Endothelial cell of umbilical vein (primary cell): ENCODE results near the gene ZBP1. TPM values are rescaled to one million over a fixed set of nuclear protein-coding genes. Genes with fewer than 3 reads are reported as not detected.

ENCODE experiments used
- BruUV-seq: library from RNA; stranded (reverse); fragments of 400-500 nt; replicated peaks from 2 replicates; lab custom pipeline; 2021; lab: Mats Ljungman, UMichigan
- CTCF ChIA-PET: fragments of 300-600, 350-600 bp; sonication (Branson Sonifier 250); formaldehyde crosslinking; loops from one replicate; lab custom pipeline; 2021; ENCODE audit warnings: antibody characterized with exemption, inconsistent platforms; lab: Charles Lee
- POLR2A ChIA-PET: fragments of 300-600, 350-600 bp; sonication (Branson Sonifier 250); formaldehyde crosslinking; loops from one replicate; lab custom pipeline; 2021; ENCODE audit warnings: antibody characterized with exemption, inconsistent platforms; lab: Charles Lee
- DNase-seq: peaks from one replicate; pipeline ENCODE4 v3.0.0-alpha.2; 2011; ENCODE audit warnings: low read depth, low spot score
- FAIRE-seq: peaks from 2 replicates; lab custom pipeline; 2011; peaks lifted over from hg19 to GRCh38; lab: Jason Lieb, UNC
- H2AFZ ChIP-seq: 2 replicates; pipeline ENCODE4 v1.6.0; 2012; ENCODE audit warnings: low read depth, low read length, control low read depth, inconsistent platforms
- H3K27ac ChIP-seq: 2 replicates; pipeline ENCODE4 v1.5.1; 2011; ENCODE audit warnings: low read depth, mild to moderate bottlenecking, control low read depth, low read length, moderate library complexity; ENCODE audit not compliant: insufficient read depth
- H3K27me3 ChIP-seq, 2 experiments: 2 replicates each; pipeline versions ENCODE4 v1.6.0 to v1.6.1; 2011; ENCODE audit warnings: low read length in 2 of 2, mixed read lengths in 1 of 2; ENCODE audit not compliant: control insufficient read depth in 2 of 2, insufficient read depth in 2 of 2
- H3K36me3 ChIP-seq, 2 experiments: 2 replicates in 1 of 2; 3 replicates in 1 of 2; pipeline ENCODE4 v1.5.1; 2011; ENCODE audit warnings: low read length in 2 of 2, mild to moderate bottlenecking in 1 of 2, moderate library complexity in 1 of 2; ENCODE audit not compliant: control insufficient read depth in 2 of 2, insufficient read depth in 2 of 2; ENCODE audit errors: extremely low read depth in 1 of 2
- H3K4me1 ChIP-seq: 3 replicates; pipeline ENCODE4 v1.5.1; 2011; ENCODE audit warnings: mild to moderate bottlenecking, low read length; ENCODE audit not compliant: control insufficient read depth, insufficient read depth; ENCODE audit errors: extremely low read depth
- H3K4me2 ChIP-seq: 2 replicates; pipeline ENCODE4 v1.6.1; 2011; ENCODE audit warnings: low read length, control low read depth, mixed read lengths; ENCODE audit not compliant: insufficient read depth
- H3K4me3 ChIP-seq, 3 experiments: fragments of 200-600 bp in 1 of 3; sonication (generic), shearing (Covaris generic) in 1 of 3; replicated peaks in 1 of 3; 2 replicates each; pipeline ENCODE4 v1.5.1; 2011 to 2016; ENCODE audit warnings: control low read depth in 3 of 3, low read length in 3 of 3, mild to moderate bottlenecking in 2 of 3, inconsistent platforms in 1 of 3, low read depth in 1 of 3, moderate library complexity in 1 of 3; ENCODE audit not compliant: insufficient read depth in 1 of 3
- H3K79me2 ChIP-seq: 2 replicates; pipeline ENCODE4 v1.6.0; 2012; ENCODE audit warnings: low read length, inconsistent platforms; ENCODE audit not compliant: control insufficient read depth, insufficient read depth
- H3K9ac ChIP-seq: replicated peaks from 2 replicates; pipeline ENCODE3; 2011; ENCODE audit warnings: low read length, control low read depth; ENCODE audit not compliant: insufficient read depth; ENCODE audit errors: extremely low read depth
- H3K9me1 ChIP-seq: replicated peaks from 3 replicates; pipeline ENCODE4 v1.6.0; 2011; ENCODE audit warnings: mild to moderate bottlenecking, low read length; ENCODE audit not compliant: control insufficient read depth, insufficient read depth; ENCODE audit errors: extremely low read depth
- H3K9me3 ChIP-seq: replicated peaks from 2 replicates; pipeline ENCODE4 v1.5.1; 2012; ENCODE audit warnings: low read length, inconsistent platforms; ENCODE audit not compliant: control insufficient read depth, insufficient read depth
- H4K20me1 ChIP-seq: replicated peaks from 2 replicates; pipeline ENCODE3; 2011; ENCODE audit warnings: mild to moderate bottlenecking, low read length; ENCODE audit not compliant: control insufficient read depth, insufficient read depth; ENCODE audit errors: extremely low read depth
- EZH2 ChIP-seq: IDR thresholded peaks from 2 replicates; pipeline ENCODE4 v1.6.1; 2012; ENCODE audit warnings: borderline replicate concordance, low read depth, mild to moderate bottlenecking, moderate library complexity, low read length, inconsistent platforms; ENCODE audit not compliant: severe bottlenecking
- FOS ChIP-seq: IDR thresholded peaks from 2 replicates; pipeline ENCODE4 v1.6.1; 2011; ENCODE audit warnings: mild to moderate bottlenecking, low read length, moderate library complexity, borderline replicate concordance; ENCODE audit not compliant: insufficient read depth
- GATA2 ChIP-seq: IDR thresholded peaks from 2 replicates; pipeline ENCODE4 v1.7.0; 2011; ENCODE audit warnings: low read depth, mild to moderate bottlenecking, moderate library complexity, mixed read lengths, low read length; ENCODE audit not compliant: insufficient read length, insufficient read depth
- JUN ChIP-seq: IDR thresholded peaks from 2 replicates; pipeline ENCODE4 v1.6.1; 2011; ENCODE audit warnings: borderline replicate concordance, low read depth; ENCODE audit not compliant: insufficient read length, insufficient read depth
- MYC ChIP-seq: IDR thresholded peaks from one replicate; pipeline ENCODE4 v1.6.1; 2011; ENCODE audit warnings: mild to moderate bottlenecking, low read depth, low read length
- POLR2A ChIP-seq: IDR thresholded peaks from 2 replicates; pipeline ENCODE4 v1.6.1; 2012; ENCODE audit warnings: low read depth, mild to moderate bottlenecking, control low read depth, low read length
- POLR2AphosphoS5 ChIP-seq: IDR thresholded peaks from 2 replicates; pipeline ENCODE4 v1.6.1; 2012; ENCODE audit warnings: low read depth, mild to moderate bottlenecking, control low read depth, low read length, moderate library complexity; ENCODE audit not compliant: insufficient read depth
- dilution Hi-C: fragments of 300-500 bp; cut with MboI; formaldehyde crosslinking; loops from one replicate; pipeline ENCODE4 v1.15.0; 2019; ENCODE audit warnings: low sequenced_read_pairs; ENCODE audit not compliant: extremely low pct_ligation_motif_present
- intact Hi-C: fragments of 100-400 bp; cut with micrococcal nuclease; formaldehyde crosslinking; loops from one replicate; pipeline ENCODE4 v1.10.0; 2022
- polyA plus RNA-seq, 4 experiments: library from polyadenylated mRNA; depleted of rRNA in 3 of 4; stranded (reverse) in 3 of 4; unstranded in 1 of 4; fragments of >200 nt; gene quantifications; 2 replicates each; pipeline versions ENCODE4 v1.2.1 to v1.2.3, GENCODE V29; 2011 to 2012; ENCODE audit warnings: missing spikeins in 1 of 4
- total RNA-seq: library from RNA; stranded (reverse); gene quantifications from 2 replicates; pipeline ENCODE4 v1.2.3, GENCODE V29; 2021
- TF ChIP-seq, protein P1 (sequence below), 2 donors: IDR thresholded peaks; 1 replicate in 1 of 2; 2 replicates in 1 of 2; pipeline ENCODE4 v1.5.1; 2011; ENCODE audit warnings: low read length in 2 of 2, mild to moderate bottlenecking in 2 of 2, moderate library complexity in 2 of 2, control low read depth in 1 of 2, inconsistent platforms in 1 of 2, low read depth in 1 of 2; ENCODE audit not compliant: insufficient read depth in 1 of 2; ENCODE audit errors: extremely low read depth in 1 of 2
- TF ChIP-seq, protein P2 (sequence below): IDR thresholded peaks from 2 replicates; pipeline ENCODE4 v1.6.1; 2011; ENCODE audit not compliant: insufficient read depth, insufficient read length

Gene ZBP1
- total and polyA plus RNA-seq, 2 donors (not counting 3 experiments of a cell fraction or from before 2014, with no cell fraction given): not detected

DNA sequence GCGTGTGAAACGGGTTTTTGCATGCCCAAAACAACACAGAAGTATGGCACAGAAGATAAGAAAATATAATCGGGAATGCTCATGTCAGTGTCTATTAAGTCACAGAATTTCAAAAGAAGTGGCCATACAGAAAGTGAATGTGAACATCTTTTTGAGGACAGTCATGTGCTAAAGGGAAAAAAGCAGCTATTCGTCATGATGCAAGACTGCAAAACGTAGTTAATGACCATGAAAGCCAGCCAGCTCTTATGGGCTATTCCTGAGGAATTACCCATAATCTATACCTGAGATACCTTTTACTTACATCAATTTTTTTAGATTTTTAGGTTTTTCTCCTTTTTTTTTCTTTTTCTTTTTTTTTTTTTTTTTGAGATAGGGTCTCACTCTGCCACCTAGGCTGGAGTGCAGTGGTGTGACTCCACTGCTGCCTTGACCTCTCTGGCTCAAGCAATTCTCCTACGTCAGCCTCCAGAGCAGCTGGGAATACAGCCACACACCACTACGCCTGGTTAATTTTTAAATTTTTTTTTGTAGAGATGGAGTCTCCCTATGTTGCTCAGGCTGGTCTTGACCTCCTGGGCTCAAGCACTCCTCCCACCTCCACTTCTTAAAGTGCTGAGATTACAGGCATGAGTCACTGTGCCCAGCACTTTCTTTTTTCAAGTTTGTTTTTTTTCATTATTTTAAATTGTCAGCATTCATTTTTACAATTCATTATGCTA, 18.1 kb upstream of the ZBP1 start:
- H3K36me3 ChIP-seq: no peaks in the 10 kb centered on the region
- ChIA-PET POLR2A (interaction anchor here (0.7 kb wide), 1 partner anchor 10 kb away, joined by 4 read pairs; no protein-coding TSS in a partner anchor), CTCF (no interaction called here)
- no TSS peak for BruUV-seq
- no peak overlapping the region for H3K4me2 ChIP-seq
- no peak overlapping the region for H3K9ac ChIP-seq
- no peaks in the 10 kb centered on the region for H3K4me1 ChIP-seq
- H4K20me1 ChIP-seq: no peaks in the 10 kb centered on the region
- no peak overlapping the region for H3K27ac ChIP-seq
- no peak for TF ChIP-seq GATA2
- TF ChIP-seq, protein P1, sequence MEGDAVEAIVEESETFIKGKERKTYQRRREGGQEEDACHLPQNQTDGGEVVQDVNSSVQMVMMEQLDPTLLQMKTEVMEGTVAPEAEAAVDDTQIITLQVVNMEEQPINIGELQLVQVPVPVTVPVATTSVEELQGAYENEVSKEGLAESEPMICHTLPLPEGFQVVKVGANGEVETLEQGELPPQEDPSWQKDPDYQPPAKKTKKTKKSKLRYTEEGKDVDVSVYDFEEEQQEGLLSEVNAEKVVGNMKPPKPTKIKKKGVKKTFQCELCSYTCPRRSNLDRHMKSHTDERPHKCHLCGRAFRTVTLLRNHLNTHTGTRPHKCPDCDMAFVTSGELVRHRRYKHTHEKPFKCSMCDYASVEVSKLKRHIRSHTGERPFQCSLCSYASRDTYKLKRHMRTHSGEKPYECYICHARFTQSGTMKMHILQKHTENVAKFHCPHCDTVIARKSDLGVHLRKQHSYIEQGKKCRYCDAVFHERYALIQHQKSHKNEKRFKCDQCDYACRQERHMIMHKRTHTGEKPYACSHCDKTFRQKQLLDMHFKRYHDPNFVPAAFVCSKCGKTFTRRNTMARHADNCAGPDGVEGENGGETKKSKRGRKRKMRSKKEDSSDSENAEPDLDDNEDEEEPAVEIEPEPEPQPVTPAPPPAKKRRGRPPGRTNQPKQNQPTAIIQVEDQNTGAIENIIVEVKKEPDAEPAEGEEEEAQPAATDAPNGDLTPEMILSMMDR (IDR thresholded peaks at IDR 0.05; ENCODE audit: extremely low read depth in 1 of 2, insufficient read depth in 1 of 2, low read depth in 1 of 2, low read length in 2 of 2): no peak
- TF ChIP-seq JUN: no peak
- no peak for TF ChIP-seq POLR2AphosphoS5
- no peak for TF ChIP-seq EZH2
- TF ChIP-seq MYC: no peak
- TF ChIP-seq POLR2A: no peak
- TF ChIP-seq, protein P2, sequence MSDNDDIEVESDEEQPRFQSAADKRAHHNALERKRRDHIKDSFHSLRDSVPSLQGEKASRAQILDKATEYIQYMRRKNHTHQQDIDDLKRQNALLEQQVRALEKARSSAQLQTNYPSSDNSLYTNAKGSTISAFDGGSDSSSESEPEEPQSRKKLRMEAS: no peak
- TF ChIP-seq FOS: no peak
- dilution Hi-C loops (loop anchor here (25.0 kb wide), 1 partner anchor 449 kb away; no protein-coding TSS in a partner anchor), intact Hi-C loops (no loop called here)
- no peak overlapping the region for H2AFZ ChIP-seq
- DNase-seq (no peak), FAIRE-seq (no peak)
- H3K79me2 ChIP-seq: no peaks in the 10 kb centered on the region
- no peaks in the 10 kb centered on the region for H3K9me1 ChIP-seq
- peaks cover 16 to 35% of the 10 kb centered on the region in 2 experiments for H3K27me3 ChIP-seq
- no peaks in the 10 kb centered on the region for H3K9me3 ChIP-seq
- no peak overlapping the region for H3K4me3 ChIP-seq
